NCI-H1436 (cell line): ENCODE data around the gene TP53I11.
A peak's percentile ranks its signal among the peaks of the same experiment; 100 is the strongest.

ENCODE experiments used
- DNase-seq: peaks from one replicate; lab custom pipeline; 2025; lab: John Stamatoyannopoulos, UW

TP53I11 gene

GRCh38 chr11:44978961-44979331 lies 28.3 kb upstream of the TP53I11 start:
- DNase-seq, result peak; percentile 82

GRCh38 chr11:44978274-44978960 lies 27.7 kb upstream of the TP53I11 start:
- no peak for DNase-seq

- no peak for DNase-seq
Observed at GRCh38 chr11:44977493-44977984, 26.9 kb upstream of the TP53I11 start.

- DNase-seq, result no peak
Observed at GRCh38 chr11:44976576-44976975, 25.9 kb upstream of the TP53I11 start.

- no peak for DNase-seq
Observed at GRCh38 chr11:44974402-44975000, 23.8 kb upstream of the TP53I11 start.

- no peak for DNase-seq
Observed at GRCh38 chr11:44973632-44974401, 23.1 kb upstream of the TP53I11 start.

- no peak for DNase-seq
Observed at GRCh38 chr11:44972746-44973435, 22.2 kb upstream of the TP53I11 start.

- DNase-seq, result no peak
Observed at GRCh38 chr11:44971185-44971584, 20.5 kb upstream of the TP53I11 start.

- DNase-seq, result no peak
Observed at GRCh38 chr11:44970293-44970692, 19.6 kb upstream of the TP53I11 start.

- no peak for DNase-seq
Observed at GRCh38 chr11:44969651-44970252, 19.1 kb upstream of the TP53I11 start.

GRCh38 chr11:44968510-44968909 lies 17.8 kb upstream of the TP53I11 start:
- no peak for DNase-seq

GRCh38 chr11:44967930-44968496 lies 17.3 kb upstream of the TP53I11 start:
- no peak for DNase-seq

- DNase-seq, result no peak
Observed at GRCh38 chr11:44966694-44967093, 16.0 kb upstream of the TP53I11 start.

GRCh38 chr11:44964526-44965209 lies 14.0 kb upstream of the TP53I11 start:
- DNase-seq, result peak; percentile 90

GRCh38 chr11:44963948-44964347 lies 13.3 kb upstream of the TP53I11 start:
- no peak for DNase-seq

- DNase-seq, result no peak
Observed at GRCh38 chr11:44963136-44963535, 12.5 kb upstream of the TP53I11 start.

- DNase-seq, result no peak
Observed at GRCh38 chr11:44962464-44962863, 11.8 kb upstream of the TP53I11 start.

GRCh38 chr11:44960200-44960845 lies 9.6 kb upstream of the TP53I11 start:
- no peak for DNase-seq

GRCh38 chr11:44959064-44959463 lies 8.4 kb upstream of the TP53I11 start:
- DNase-seq, result no peak

- DNase-seq, result no peak
Observed at GRCh38 chr11:44957776-44958564, 7.3 kb upstream of the TP53I11 start.
